NCI-H345 treated with DMSO at 0.1 percent for 48 hours (cell line): ENCODE data around the gene C9orf152.
"Not testable (repeated sequence)": the region's sequence is repeated elsewhere in the genome, so short reads cannot be mapped to it uniquely, and the experiment has no call there.

Source experiments
- DNase-seq: peaks from one replicate; lab custom pipeline; 2025; ENCODE audit not compliant: unreplicated experiment; lab: John Stamatoyannopoulos, UW

C9orf152 gene

DNA sequence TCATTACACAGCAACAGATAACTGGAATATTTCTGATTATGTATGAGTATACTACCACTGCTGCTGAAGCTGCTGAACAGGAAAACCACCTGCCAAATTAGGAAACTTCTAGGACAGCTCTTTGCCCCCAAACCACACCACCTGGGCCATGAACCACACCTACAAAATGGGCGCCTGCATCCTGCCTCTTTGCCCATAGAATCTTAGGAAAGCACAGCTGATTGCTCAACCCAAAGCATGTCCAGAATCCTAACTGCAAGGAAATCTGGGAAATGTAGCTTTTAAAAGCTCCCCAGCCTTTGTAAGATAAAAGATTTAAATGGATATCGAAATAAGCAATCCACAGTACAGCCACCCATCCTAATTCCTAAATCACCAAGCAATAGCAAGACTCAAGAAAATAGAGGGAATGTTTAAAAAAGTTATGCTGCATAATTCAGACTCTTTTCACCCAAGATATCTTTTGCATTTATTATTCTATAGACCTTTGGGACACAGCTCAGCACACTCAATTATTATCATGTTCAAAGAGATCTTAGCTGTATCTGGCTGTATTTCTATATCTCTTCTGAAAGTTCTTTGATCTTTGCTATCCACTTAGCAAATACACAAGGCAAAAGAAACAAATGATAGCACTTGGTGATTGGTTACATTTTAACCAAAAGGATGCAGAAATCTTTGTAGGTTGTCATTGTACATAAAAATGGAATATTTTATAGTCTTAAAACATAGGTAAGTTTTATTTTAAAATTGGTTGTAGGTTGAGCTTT, 6.8 kb upstream of the C9orf152 start:
- no peak for DNase-seq

DNA sequence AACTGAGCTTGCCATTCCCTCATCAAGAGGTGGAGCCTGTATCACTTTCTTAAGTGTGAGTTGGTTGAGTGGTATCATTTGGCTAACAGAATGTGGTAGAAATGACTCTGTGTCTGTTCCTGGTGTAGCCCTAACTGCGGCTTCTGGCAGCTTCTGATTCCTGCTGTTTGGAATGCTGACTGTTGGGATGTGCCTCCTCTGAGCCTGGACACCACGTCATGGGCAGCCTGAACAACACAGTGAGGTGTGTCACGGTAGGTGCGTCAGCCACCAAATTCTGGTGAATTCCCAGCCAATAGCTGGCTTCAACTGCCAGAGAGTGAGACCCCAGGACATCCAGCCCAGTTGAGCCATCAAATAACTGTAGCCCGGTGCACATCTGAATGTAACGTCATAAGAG, 6.1 kb upstream of the C9orf152 start:
- DNase-seq = no peak

DNA sequence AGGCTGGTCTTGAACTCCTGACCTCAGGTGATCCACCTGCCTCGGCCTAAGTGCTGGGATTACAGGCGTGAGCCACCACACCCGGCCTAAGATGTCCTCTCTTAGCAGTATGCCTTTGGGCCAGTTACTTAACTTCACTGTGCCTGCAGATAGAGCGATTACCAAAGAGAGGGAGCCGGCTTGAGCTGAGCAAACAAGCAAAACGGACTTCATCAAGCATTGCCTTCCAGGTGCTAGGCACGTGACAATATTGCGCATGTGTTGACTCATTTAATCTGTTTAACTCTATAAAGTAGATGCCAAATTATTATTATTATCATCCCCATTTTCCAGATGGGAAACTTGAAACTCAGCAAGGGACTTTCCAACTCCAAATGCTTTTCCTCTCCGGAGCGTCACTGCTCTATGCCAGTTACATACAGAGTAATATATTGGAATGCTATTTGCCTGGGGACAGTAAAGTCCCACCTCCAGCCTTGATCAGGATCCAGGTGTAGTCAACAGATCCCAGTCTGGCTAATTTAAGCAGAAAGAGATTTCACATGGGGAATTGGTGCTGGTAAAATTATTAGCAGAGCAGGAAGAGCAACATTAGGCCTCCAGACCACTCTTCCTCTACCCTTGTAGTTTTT, 5.6 kb upstream of the C9orf152 start:
- DNase-seq = no peak

DNA sequence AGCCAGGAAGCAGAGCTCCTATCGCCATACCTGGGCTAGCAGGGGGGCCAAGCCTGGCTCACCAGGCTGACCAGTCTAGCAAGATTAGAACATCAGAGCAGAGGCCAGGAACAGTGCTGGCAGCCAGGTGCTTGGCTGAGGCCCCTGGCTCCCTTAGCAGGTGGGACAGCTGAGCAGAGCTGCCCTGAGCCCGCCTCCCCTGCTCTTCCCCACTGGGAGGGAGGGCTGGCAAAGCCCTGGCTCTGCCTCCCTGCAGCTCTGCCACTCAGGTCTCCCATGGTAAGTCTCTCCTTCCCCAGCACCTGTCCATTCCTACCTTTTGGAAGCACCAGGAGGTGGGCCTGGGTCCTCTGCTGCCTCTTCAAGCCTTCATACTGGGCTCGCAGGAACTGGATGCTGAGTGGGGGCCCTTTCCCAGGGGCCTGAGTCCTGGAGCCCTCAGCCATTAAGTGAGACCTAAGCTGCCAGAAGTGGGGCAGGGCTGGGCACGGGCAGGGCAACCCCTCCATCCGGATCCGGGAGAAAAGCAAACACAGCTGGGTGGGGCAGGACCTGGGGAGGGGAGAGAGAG, 803 bp downstream of the C9orf152 start:
- peak; percentile 35 for DNase-seq

DNA sequence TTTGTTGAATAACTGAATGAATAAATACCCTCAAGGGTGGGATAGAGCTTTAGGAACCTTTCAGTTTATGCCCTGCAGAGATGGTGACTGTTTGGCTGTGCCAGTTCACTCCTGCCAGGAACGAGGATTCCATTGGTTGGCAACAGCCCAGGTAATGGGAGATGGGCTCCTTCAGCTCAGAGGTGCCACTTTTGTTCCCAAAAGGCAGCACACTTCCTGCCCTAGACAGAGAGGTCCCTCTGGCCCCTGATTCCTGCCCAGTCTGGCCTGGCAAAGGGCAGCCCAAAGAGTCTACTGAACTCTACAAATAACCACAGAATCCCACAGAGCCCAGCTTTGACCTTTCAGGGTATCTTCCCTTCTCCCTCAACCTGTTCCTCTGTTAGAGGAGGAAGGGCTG, 1.6 kb downstream of the C9orf152 start:
- DNase-seq = no peak

DNA sequence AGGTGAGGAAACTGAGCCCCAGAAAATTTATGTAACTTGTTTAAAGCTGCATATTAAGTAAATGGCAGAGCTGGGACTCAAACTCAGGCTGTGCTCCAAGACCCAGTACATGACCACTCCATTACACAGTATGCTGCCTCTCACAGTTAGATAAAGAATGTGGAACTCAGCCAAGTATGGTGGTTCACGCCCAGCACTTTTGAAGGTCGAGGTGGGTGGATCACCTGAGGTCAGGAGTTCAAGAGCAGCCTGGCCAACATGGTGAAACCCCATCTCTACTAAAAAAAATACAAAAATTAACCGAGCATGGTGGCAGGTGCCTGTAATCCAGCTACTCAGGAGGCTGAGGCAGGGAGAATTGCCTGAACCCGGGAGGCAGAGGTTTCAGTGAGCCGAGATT, 2.3 kb downstream of the C9orf152 start:
- not testable (repeated sequence) for DNase-seq

DNA sequence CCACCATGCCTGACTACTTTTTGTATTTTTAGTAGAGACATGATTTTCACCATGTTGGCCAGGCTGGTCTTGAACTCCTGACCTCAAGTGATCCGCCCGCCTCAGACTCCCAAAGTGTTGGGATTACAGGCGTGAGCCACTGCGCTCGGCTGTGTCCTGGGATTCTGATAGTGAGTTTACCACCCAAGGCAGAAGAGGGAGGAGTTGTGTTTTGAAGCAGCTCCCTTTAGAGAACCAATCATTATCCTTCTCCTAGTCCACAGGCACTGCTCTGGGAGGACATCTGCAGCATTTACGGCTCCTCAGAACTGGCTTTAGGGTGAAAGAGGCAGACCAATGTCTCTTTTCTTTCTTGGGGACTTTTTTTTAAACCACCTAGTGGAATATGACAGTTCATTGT, 5.7 kb downstream of the C9orf152 start:
- no peak for DNase-seq

DNA sequence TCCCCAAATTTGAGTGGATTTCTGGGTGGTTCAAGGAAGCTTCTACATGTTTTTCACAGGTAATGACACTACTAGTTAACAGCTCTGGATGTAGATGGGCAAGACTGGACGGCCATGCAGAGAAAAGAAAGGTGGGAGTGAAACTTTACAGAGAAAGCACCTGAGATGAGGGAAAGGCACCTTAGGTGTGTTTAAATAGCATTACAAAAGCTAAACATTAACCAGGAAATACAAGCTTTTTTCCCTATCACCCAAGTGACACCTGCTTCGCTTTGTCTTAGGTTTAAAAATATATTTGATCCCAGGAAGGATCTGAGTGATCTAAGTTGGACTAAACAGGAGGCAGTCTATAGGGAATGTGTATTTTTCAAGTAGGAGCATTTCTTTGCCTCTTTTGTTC, 8.3 kb downstream of the C9orf152 start:
- no peak for DNase-seq

DNA sequence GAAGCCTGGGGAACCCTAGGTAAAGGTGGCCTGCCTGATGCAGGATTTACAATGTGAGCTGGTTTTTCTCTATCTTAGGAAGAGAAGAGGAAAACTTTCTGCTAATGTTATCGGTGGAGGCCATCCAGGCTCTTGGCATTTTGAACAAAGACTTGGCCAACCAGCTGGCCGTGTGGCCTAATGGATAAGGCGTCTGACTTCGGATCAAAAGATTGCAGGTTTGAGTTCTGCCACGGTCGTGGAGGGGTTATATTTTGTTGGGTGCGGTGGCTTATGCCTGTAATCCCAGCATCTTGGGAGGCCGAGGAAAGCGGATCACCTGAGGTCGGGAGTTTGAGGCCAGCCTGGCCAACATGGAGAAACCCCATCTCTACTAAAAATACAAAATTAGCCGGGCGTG, 9.6 kb downstream of the C9orf152 start:
- DNase-seq = no peak

DNA sequence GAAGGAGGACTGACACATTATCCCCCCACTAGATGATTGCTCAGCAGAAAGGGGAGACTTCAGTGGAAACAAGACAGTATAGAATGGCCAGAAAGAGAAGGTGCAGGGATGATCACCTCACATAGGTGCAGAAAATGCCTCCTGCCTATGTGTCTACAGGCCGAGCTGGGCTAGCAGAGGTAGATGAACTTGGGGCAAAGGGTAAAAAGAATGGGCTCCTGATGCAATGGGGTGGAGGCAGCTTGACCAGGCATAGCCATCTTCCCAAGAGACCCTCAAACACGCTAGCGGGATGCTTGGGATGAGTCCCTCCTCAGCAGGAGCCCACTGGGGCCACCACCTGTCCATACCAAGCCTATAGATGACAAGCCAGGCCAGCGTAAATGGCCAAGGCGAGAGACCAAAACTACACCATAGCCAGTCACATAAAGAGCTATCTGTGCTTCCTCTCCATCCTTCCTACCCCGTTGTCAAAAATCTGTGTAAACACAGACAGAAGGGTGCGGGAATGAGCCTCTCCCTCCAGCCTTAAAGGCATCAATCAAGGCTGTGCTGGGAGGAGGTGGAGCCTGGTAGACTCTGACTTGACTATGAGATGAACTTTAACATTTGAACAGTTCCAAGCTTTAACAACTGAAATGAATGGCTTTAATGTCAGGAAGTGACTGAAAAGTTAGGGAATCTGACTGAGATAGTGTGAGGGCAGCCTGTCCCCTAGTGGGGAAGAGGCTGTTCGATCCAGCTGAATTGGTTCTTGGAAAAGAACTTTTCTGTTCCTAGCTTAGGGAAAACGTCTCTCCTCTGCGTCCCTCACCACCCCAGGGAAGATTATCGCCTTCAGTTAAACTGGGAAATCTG, 10.4 kb downstream of the C9orf152 start:
- DNase-seq = no peak

DNA sequence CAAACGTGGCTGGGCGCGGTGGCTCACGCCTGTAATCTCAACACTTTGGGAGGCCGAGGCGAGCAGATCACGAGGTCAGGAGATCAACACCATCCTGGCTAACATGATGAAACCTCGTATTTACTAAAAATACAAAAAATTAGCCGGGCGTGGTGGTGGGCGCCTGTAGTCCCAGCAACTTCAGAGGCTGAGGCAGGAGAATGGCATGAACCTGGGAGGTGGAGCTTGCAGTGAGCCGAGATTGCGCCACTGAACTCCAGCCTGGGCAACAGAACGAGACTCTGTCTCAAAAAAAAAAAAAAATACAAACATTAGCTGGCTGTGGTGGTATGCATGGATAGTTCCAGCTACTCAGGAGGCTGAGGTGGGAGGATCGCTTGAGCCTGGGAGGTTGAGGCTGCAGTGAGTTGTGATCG, 11.9 kb downstream of the C9orf152 start:
- DNase-seq = not testable (repeated sequence)

DNA sequence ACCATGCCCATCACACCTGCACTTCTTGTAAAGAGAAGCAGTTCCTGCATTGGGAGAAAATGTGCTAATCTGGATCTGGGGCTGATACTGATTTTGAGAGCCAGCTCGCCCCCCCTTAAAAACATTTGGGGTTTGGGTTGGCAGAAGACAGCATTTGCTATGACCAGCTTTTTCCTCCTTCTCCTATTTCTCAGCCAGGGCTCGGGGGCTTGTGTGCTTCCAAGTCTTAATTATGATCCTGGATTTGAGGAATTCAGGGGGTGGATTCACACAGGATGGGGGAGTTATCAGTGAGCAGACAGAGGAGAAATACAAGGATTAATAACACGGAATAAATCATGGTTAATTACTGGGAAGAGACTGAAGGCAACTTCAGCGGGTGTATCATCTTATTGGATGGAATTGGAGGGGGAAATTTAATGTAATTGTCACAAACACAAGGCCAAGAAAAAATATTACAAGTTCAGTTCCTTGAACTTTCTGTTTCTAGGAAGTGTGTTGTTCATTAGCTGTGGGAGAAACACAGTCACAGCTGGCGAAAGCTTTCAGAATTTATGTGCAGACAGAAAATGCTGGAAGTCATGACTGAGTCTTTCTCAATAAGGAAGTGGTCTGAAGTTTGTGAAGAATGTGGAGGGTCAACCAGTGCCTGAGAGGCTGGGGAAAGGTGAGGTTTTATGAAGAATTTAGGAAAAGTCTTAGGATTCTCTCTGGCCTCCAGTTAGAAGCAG, 15.3 kb downstream of the C9orf152 start:
- no peak for DNase-seq

DNA sequence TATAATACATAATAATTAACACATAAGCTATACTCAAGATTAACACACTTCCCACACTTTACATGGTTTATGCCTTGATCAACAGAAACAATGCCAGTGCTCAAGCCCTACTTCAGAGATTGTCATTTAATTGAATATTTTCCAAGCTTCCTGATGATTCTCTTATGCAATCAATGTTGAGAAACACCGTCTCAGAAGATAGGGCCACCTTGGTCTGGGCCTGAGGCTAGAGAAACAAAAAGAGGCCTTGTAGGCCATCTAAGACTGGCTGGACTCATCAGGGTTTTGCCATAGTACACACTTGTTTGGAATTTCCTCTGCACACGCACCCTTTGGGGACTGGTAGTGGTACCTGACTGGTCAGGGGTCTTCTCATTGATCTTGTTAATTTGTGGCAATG, 16.3 kb downstream of the C9orf152 start:
- DNase-seq = no peak

DNA sequence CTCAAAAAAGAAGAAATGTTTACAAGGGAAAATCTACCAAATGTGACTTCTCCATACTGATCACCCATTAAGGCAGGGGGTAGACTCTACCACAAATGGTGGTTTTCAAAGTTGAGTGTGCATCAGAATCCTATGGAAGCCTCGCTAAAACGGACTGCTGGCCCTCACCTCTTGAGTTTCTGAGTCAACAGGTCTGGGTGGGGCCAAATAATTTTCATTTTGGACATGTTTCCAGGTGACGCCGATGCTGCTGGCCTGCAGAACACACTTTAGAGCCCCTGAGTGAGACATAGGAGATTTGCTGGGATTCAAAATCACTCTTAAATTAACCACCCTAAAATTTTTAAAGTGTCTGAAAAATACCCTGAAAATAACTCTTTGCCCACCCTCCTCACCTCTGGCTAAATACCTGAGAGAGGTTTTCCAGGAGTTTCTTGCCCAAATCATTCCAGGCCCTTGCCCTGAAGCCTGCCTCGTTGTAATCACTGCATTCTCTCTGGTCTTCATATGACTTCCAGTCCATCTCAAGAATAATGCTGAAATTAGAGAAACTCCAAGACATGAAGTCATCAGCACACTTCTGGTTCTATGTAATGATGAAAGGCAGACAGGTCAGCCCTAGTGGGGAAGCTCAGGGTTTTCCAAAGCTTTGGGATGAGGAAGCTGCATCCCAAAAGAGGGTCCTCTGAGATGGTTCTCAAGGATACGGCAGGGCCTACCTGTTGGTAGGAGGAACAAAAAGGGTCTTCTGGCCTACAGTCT, 18.2 kb downstream of the C9orf152 start:
- DNase-seq = no peak

DNA sequence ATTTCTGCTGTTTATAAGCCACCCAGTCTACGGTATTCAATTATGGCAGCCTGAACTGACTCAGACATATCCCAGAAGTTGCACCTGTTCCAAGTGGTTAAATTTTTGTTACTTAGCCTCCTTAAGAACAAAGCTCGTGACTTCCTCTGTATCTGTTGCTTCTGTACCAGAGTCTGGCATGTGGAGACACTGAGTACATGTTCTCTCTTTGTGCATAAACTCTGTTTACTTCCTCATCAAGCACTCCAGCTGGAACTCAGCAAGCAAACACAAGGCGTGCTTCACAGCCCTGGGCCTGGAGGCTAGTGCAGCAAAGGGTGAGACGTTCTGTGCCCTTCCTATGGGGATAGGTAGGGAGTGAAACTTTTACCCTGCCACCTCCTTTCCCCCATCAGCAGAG, 19.0 kb downstream of the C9orf152 start:
- peak; percentile 8 for DNase-seq

DNA sequence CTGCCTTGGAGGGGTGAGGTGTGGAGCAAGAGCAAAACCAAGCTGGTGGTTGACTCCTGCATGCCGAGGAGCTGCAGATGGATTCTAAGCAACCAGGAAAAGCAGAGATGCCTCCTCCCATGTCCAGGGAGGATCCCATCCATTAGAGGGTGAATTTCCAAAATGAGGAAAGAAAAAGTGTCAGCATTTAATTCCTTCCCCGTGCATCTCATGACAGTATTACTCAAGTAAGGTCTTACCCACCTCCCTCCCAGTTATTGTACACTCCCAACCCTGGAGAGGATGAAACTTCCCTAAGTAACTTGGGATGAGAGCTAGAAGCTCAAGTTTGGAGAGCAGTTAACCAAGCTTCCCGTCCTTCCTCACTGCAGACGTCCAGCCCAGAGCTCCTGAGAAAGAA, 19.9 kb downstream of the C9orf152 start:
- no peak for DNase-seq

DNA sequence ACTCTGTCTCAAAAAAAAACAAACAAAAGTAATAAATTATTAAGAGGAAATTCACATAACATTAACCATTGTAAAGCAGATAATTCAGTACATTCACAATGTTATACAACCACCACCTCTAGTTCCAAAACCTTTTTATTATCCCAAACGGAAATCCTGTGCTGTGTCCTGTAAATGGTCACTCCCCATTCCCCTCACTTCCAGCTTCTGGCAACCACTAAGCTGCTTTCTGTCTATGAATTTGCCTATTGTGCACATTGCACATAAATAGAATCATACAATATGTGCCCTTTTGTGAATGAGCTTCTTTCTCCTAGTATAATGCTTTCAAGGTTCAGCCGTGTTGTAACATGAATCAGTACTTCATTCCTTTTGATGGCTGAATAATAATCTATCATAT, 20.8 kb downstream of the C9orf152 start:
- no peak for DNase-seq

DNA sequence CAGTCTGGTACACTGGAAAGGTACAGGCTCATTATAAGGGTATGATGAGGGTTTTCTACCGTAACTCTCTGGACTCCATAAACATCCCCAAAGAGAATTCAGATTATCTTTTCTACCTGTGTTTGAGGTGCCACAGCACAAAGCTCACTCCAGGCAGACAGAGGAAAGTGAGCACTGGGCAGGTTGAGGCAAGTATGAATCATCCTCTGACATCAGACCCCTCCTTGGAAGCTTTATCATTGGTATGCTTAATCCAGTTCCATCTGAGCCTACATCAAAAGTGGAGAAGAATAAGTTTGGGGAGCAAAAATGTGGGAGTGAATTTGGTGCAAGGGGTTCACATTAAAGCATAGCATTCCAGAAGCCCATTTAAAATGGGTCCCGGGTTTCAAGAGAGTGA, 21.7 kb downstream of the C9orf152 start:
- DNase-seq = no peak

DNA sequence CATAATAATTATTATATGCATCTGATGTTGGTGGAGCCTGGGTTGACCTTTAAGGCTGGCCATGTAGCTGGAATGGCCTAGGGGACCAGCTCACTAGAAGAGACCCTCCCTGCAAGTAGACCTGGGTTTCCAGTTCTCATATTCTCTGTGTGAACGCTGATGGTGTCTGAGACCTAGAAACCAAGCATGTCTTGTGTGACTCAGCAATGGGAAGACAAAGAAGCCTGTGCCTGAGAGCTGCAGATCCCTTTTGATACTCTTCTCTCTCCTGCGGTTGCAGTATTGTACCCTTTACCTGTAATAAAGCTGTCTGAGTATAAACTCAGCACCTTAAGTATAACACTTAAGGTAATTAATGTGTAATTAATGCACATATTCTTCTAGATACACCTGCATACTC, 22.2 kb downstream of the C9orf152 start:
- no peak for DNase-seq
